Measurements from ENCODE around the gene ARMC3.
"Not testable (repeated sequence)": the region's sequence is repeated elsewhere in the genome, so short reads cannot be mapped to it uniquely, and the experiment has no call there.

DNA sequence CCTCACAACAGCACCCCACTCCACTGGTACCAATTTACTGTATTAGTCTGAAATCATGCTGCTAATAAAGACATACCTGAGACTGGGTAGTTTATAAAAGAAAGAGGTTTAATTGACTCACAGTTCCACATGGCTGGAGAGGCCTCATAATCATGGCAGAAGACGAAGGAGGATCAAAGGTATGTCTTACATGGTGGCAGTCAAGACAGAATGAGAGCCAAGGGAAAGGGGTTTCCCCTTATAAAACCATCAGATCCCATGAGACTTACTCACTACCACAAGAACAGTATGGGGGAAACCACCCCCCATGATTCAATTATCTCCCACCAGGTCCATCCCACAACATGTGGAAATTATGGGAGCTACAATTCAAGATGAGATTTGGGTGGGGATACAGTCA, 18.2 kb upstream of the ARMC3 start:
- TF ChIP-seq, protein P1, sequence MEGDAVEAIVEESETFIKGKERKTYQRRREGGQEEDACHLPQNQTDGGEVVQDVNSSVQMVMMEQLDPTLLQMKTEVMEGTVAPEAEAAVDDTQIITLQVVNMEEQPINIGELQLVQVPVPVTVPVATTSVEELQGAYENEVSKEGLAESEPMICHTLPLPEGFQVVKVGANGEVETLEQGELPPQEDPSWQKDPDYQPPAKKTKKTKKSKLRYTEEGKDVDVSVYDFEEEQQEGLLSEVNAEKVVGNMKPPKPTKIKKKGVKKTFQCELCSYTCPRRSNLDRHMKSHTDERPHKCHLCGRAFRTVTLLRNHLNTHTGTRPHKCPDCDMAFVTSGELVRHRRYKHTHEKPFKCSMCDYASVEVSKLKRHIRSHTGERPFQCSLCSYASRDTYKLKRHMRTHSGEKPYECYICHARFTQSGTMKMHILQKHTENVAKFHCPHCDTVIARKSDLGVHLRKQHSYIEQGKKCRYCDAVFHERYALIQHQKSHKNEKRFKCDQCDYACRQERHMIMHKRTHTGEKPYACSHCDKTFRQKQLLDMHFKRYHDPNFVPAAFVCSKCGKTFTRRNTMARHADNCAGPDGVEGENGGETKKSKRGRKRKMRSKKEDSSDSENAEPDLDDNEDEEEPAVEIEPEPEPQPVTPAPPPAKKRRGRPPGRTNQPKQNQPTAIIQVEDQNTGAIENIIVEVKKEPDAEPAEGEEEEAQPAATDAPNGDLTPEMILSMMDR (IDR thresholded peaks at IDR 0.05), result not testable (repeated sequence)
- TF ChIP-seq ZFX (IDR thresholded peaks at IDR 0.05; ENCODE audit: borderline replicate concordance), result not testable (repeated sequence)

Data from 22Rv1 (cell line).